Keratinocyte (primary cell): ENCODE data around the gene IQGAP3.
"Not testable (repeated sequence)": the region's sequence is repeated elsewhere in the genome, so short reads cannot be mapped to it uniquely, and the experiment has no call there.

Experiments
- CTCF ChIP-seq, 3 experiments: IDR thresholded peaks in 1 of 3; conservative IDR thresholded peaks in 1 of 3; optimal IDR thresholded peaks in 1 of 3; 2 replicates in 2 of 3; 3 replicates in 1 of 3; pipeline versions ENCODE3 to v1.5.1; 2011; ENCODE audit warnings: low read length in 3 of 3, mild to moderate bottlenecking in 3 of 3, moderate library complexity in 2 of 3, control low read depth in 1 of 3, inconsistent platforms in 1 of 3; ENCODE audit not compliant: insufficient read depth in 2 of 3; ENCODE audit errors: extremely low read depth in 1 of 3
- EZH2 ChIP-seq: IDR thresholded peaks from one replicate; pipeline ENCODE4 v1.6.1; 2012; ENCODE audit warnings: inconsistent platforms, mild to moderate bottlenecking, low read length, moderate library complexity

GRCh38 chr1:156607344-156607743 is 35.0 kb upstream of the IQGAP3 start:
- not testable (repeated sequence) for TF ChIP-seq CTCF (optimal IDR thresholded peaks at IDR 0.05 in 1 of 3, IDR thresholded peaks at IDR 0.05 in 1 of 3, conservative IDR thresholded peaks at IDR 0.05 in 1 of 3; ENCODE audit: extremely low read depth in 1 of 3, insufficient read depth in 2 of 3, low read length in 3 of 3); EZH2
